Epidermal melanocyte (primary cell): Measurements from ENCODE around the gene PRPH2.
"Not testable (repeated sequence)": the region's sequence is repeated elsewhere in the genome, so short reads cannot be mapped to it uniquely, and the experiment has no call there.

Experiments
- DNase-seq: peaks from one replicate; pipeline ENCODE4 v3.0.0; 2011; ENCODE audit warnings: low spot score; ENCODE audit not compliant: insufficient read length

Gene PRPH2

GRCh38 chr6:42698217-42698616, 24.2 kb downstream of the PRPH2 start:
- no peak for DNase-seq

- DNase-seq: no peak
These were observed 25.1 kb downstream of the PRPH2 start for GRCh38 chr6:42697268-42697655.

GRCh38 chr6:42696526-42697267, 25.7 kb downstream of the PRPH2 start:
- no peak for DNase-seq

- DNase-seq: peak; percentile 25
These were observed 27.8 kb downstream of the PRPH2 start for GRCh38 chr6:42694586-42694985.

GRCh38 chr6:42693725-42694323, 28.6 kb downstream of the PRPH2 start:
- no peak for DNase-seq

- DNase-seq: no peak
These were observed 30.1 kb downstream of the PRPH2 start for GRCh38 chr6:42692137-42692911.

- no peak for DNase-seq
These were observed 31.5 kb downstream of the PRPH2 start for GRCh38 chr6:42690872-42691271.

GRCh38 chr6:42690151-42690702, 32.2 kb downstream of the PRPH2 start:
- no peak for DNase-seq

- DNase-seq: no peak
These were observed 33.0 kb downstream of the PRPH2 start for GRCh38 chr6:42689371-42689770.

- no peak for DNase-seq
These were observed 34.1 kb downstream of the PRPH2 start for GRCh38 chr6:42688281-42688680.

GRCh38 chr6:42679358-42679757, 43.0 kb downstream of the PRPH2 start:
- no peak for DNase-seq

GRCh38 chr6:42674780-42675179, 47.6 kb downstream of the PRPH2 start:
- DNase-seq: no peak

GRCh38 chr6:42674368-42674767, 48.0 kb downstream of the PRPH2 start:
- not testable (repeated sequence) for DNase-seq

GRCh38 chr6:42664718-42665117, 57.7 kb downstream of the PRPH2 start:
- DNase-seq: no peak

- DNase-seq: peak; percentile 19
These were observed 60.8 kb downstream of the PRPH2 start for GRCh38 chr6:42661540-42662153.

GRCh38 chr6:42659806-42660205, 62.6 kb downstream of the PRPH2 start:
- no peak for DNase-seq

- DNase-seq: no peak
These were observed 68.5 kb downstream of the PRPH2 start for GRCh38 chr6:42653851-42654250.

GRCh38 chr6:42652024-42652746, 70.2 kb downstream of the PRPH2 start:
- no peak for DNase-seq
